Measurements from ENCODE around the gene ATAT1.

The ATAT1 gene

DNA sequence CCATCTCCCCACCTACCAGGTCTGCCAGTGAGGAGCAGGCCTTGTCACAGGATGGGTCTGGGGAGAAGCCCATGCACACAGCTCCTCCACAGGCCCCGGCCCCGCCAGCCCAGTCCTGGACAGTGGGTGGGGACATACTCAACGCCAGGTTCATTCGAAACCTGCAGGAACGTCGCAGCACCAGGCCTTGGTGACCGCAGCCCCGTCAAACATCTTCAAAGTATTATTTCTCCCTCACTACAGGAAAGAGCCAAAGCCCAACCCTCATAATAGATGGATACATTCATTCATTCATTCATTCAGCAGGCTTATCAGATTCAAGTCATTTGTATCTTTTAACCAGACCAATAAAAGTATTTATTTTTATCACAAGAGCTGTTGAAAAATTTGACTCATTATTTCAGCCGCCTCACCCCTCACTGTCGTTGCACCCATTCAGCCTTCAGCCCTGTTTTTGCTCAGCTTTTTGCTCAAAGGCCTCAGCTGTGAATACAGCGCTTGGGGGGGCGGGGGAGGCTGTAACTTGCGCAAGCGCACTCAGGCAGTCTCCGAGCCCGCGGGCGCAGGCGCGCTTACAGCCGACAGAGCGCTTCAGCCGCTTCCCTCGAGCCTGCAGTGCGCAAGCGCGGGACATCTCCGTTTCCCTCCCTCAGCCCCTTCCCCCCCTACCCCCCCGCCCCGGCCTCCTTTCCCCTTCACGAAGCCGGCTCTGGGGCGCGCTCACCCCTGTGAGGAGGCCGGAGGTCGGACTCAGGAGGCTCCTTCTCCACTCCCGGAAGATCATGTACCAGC is 20.0 kb downstream of the ATAT1 start, which contains the start of gene C6orf136:
Gene C6orf136, plus strand, starts transcription at position 684 of the 792 bp plus-strand sequence. Its CDS starts 99 bp downstream, at position 783.
- TF ChIP-seq, protein P1, sequence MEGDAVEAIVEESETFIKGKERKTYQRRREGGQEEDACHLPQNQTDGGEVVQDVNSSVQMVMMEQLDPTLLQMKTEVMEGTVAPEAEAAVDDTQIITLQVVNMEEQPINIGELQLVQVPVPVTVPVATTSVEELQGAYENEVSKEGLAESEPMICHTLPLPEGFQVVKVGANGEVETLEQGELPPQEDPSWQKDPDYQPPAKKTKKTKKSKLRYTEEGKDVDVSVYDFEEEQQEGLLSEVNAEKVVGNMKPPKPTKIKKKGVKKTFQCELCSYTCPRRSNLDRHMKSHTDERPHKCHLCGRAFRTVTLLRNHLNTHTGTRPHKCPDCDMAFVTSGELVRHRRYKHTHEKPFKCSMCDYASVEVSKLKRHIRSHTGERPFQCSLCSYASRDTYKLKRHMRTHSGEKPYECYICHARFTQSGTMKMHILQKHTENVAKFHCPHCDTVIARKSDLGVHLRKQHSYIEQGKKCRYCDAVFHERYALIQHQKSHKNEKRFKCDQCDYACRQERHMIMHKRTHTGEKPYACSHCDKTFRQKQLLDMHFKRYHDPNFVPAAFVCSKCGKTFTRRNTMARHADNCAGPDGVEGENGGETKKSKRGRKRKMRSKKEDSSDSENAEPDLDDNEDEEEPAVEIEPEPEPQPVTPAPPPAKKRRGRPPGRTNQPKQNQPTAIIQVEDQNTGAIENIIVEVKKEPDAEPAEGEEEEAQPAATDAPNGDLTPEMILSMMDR (IDR thresholded peaks at IDR 0.05; ENCODE audit: low read depth, low read length), result no peak
- DNase-seq (ENCODE audit: low read depth, low spot score), result peak; percentile 92
- in situ Hi-C loops (cut with HindIII; ENCODE audit: low sequenced_read_pairs), result no loop called here
- peak within 1 kb of the TSS; percentile 82 for H3K4me3 ChIP-seq (ENCODE audit: low read depth, low read length)

DNA sequence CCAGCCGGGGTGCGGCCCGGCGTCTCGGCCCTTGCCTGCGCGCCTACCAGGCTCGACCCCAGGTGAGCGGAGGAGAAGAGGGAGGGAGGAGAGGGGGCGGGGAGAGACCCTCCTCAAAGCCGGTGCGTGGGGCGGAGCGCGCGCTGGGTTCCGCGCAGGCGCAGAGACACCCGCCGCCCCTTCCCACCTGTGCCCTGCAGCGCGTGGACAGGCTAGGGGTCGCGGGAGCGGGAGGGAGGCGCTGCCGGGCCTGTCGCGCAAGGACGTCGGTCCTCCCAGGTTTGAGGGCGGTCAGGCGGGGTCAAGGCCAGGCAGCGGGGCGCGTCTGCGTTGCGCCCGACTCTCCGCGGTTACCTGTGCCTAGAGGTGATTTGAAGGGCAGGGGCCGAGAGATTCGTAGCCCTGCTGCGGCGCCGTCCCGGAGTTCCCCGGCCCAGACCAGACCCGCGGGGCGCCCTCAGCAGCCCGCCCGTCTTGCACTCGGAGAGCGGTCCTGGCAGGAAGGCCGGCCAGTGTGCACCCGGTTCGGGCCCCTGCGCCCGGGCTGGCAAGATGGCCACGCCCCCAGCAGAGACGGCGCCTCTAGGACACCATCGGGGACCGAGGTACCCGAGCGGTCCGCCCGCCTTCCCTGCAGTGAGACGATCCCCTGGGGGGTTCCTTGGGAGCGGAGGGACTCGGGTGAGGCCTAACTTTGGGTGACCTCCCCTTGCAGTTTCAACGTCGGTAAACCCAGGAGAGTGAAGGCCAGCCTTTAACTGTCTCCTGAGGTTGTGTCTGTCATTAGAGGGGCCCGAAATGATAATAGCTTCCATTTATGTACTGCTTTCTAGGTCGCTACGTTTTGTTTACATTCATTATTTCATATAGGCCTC is 20.8 kb downstream of the ATAT1 start:
- in situ Hi-C loops (cut with HindIII; ENCODE audit: low sequenced_read_pairs), result no loop called here
- H3K4me3 ChIP-seq (ENCODE audit: low read depth, low read length), result peak overlapping the region; percentile 82
- peak; percentile 46 for DNase-seq (ENCODE audit: low read depth, low spot score)
- TF ChIP-seq, protein P1 (IDR thresholded peaks at IDR 0.05; ENCODE audit: low read depth, low read length), result no peak

DNA sequence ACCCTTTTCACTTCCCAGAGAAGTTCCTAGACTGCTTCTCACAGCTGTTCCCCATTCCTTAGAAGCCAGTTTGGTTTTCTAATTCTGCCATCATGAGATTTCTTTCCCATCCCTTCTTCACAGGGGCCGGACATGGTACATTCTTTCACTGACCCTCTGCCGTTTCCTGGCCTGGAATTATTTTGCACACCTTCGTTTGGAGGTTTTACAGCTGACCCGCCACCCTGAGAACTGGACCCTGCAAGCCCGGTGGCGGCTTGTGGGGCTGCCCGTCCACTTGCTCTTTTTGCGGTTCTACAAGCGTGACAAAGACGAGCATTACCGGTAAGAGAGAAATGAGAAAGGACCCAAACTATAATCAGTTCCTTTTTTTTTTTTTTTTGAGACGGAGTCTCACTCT is 24.5 kb downstream of the ATAT1 start:
- in situ Hi-C loops (cut with HindIII; ENCODE audit: low sequenced_read_pairs), result no loop called here
- H3K4me3 ChIP-seq (ENCODE audit: low read depth, low read length), result no peak overlapping the region

DNA sequence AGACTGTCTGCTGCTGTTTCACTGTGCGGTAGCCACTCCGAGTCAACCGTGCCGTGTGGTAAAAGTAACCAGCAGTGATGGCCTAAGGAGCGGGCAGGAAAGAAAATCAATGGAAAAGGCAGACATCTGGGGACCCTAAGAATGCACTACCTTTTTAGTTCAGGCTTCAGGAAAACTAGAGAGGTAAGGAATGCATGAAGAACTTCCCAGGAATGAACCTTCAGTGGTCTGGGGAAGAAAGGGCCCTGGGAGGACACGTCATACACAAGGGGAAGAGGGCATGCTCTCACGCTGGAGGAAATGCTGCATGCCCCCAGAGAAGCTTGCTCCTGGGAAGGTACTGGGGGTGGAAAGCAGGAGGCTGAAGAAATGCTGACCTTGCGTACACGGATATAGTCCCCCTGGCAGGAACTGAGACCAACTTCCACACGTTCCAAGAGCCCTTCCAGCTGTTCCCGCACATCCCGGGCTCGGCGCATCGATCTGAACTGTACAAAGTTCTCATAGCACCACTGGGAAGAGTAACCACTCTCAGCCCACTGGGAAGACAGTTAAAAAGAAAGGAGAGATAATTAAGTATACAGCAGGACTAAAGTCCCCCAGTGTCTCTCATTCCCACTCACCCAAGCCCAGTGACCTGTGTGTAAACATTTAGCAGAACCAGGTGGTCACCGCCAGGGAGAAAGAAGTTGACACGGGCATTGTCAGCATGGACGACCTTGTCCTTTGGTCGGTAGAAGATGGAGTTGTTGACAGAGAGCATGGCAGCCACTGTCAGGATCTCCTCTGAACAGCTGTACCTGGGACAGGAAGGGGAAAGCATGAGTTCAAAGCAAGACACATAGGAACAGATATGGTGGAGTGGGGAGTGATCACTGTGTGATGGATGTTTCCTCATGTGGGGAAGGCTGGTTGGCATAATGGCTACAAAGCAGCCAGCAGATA is 28.4 kb downstream of the ATAT1 start:
- TF ChIP-seq, protein P1 (IDR thresholded peaks at IDR 0.05; ENCODE audit: low read depth, low read length), result no peak
- no peak overlapping the region for H3K4me3 ChIP-seq (ENCODE audit: low read depth, low read length)
- in situ Hi-C loops (cut with HindIII; ENCODE audit: low sequenced_read_pairs), result no loop called here
- no peak for DNase-seq (ENCODE audit: low read depth, low spot score)

More for the DNA sequence above, 24.5 kb downstream of the ATAT1 start:
- TF ChIP-seq, protein P1 (IDR thresholded peaks at IDR 0.05; ENCODE audit: low read depth, low read length), result no peak
- no peak for DNase-seq (ENCODE audit: low read depth, low spot score)

DNA sequence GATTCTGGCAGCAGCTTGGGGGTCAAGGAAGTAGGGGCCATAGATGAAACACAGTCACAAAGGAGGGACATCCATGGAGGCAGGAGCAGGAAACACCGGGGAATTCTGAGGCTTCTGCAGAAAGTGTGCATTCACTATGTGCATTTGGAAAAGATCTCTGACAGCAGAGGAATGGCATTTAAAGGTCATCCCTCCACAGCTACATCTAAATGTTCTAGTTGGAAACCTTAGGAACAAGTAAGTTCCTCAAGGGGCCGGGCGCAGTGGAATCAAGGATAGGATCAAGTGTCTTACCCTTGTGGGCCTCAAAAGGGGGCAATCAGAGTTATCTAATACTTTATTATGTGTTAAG is 29.0 kb downstream of the ATAT1 start:
- in situ Hi-C loops (cut with HindIII; ENCODE audit: low sequenced_read_pairs), result no loop called here
- H3K4me3 ChIP-seq (ENCODE audit: low read depth, low read length), result no peak overlapping the region
- TF ChIP-seq, protein P1 (IDR thresholded peaks at IDR 0.05; ENCODE audit: low read depth, low read length), result no peak
- DNase-seq (ENCODE audit: low read depth, low spot score), result no peak

DNA sequence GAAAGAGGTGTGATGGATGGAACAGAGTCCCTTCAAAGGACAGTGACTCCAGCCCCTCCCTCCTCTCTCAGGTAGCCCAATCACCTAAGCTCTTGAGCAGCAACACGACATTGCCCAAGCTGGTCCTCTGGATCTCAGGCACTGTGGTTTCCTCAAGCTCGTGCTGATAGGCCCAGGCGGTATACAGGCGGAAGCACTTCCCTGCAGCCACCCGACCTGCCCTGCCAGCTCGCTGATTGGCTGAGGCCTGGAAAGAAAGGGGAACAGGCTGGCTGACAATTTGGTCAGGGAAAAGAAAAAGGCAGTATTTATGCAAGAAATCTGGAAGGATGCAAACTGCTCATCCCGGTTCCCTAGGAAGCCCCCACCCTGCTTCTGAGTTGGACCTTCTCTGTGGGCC is 29.8 kb downstream of the ATAT1 start:
- no peak overlapping the region for H3K4me3 ChIP-seq (ENCODE audit: low read depth, low read length)
- in situ Hi-C loops (cut with HindIII; ENCODE audit: low sequenced_read_pairs), result no loop called here
- no peak for DNase-seq (ENCODE audit: low read depth, low spot score)
- TF ChIP-seq, protein P1 (IDR thresholded peaks at IDR 0.05; ENCODE audit: low read depth, low read length), result no peak
